ENCODE data around the gene CLCN7. TPM values are rescaled to one million over a fixed set of nuclear protein-coding genes. Genes with fewer than 3 reads are reported as not detected.

CLCN7 gene
- total and polyA plus RNA-seq, 9 of the 15 experiments (the other 6 are each of a cell fraction or from before 2014, with no cell fraction given): 0.06 to 126 (median 18.7) TPM

- TF ChIP-seq KLF10 (CRISPR knock-in tag; IDR thresholded peaks at IDR 0.05) (no peak), YBX1 (IDR thresholded peaks at IDR 0.05) (no peak), SIRT6 (IDR thresholded peaks at IDR 0.05; ENCODE audit: low read depth, low read length) (no peak)
Observed at GRCh38 chr16:1452530-1452929, 22.3 kb downstream of the CLCN7 start (continued).

DNA sequence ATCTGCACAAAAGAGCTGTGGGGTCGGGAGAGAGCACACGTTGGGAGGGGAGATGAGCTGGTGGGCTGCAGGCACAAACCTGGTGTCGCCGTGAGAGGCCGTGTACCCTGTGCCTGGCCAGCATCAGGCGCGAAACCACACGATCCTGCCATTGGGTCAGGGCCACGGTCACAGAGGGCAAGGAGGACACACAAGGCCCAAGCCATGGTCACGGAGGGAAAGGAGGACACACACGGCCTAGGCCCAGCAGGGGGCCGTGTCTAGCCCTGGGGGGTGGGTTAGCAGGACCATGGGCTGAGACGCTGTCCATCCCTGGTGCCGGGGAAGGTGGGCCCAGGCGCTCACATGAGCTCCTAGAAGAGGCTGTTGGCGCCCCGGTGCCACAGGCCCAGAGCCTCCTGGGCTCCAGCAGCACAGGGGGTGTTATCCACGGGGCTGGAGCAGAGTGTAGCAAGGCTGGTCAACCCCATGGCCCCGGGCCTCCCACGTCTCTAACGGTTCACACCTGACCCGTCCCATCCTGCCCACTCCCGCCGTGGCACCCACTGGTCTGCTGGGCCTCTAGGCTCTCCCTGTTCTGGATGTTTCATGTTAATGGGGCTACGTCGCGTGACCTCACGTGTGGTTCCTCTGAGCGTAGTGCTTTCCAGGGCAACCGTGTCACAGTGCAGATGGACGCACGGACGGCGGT is 23.0 kb downstream of the CLCN7 start:
- in situ Hi-C loops (cut with MboI): no loop called here
- no peak overlapping the region for H3K4me3 ChIP-seq
- peak overlapping the region in 1 of 2 experiments; percentile 17; a peak in 1 of 4 replicates for H3K9ac ChIP-seq (ENCODE audit: insufficient read depth in 1 of 2, low read depth in 2 of 2, low read length in 2 of 2)
- FAIRE-seq (no peak), ATAC-seq (no peak; the same call in 2 of the 3 replicates), DNase-seq (ENCODE audit: extremely low read depth in 1 of 4, low spot score in 3 of 4) (no peak)
- WGBS (ENCODE audit: insufficient coverage, low coverage, missing lambda C conversion rate): 92% methylated on average over 30 of the region's 34 CpGs
- no peak overlapping the region for H2AFZ ChIP-seq (ENCODE audit: low read depth, low read length)
- BruUV-seq (replicated peaks): no TSS peak
- CTCF ChIA-PET (ENCODE audit: low intra/inter-chr PET ratio): no interaction called here
- POLR2A ChIA-PET: interaction anchor here (0.5 kb wide), 1 partner anchor 21 kb away, joined by 3 read pairs; no protein-coding TSS in a partner anchor
- H3K79me2 ChIP-seq (ENCODE audit: control insufficient read depth, insufficient read depth, low read length): no peaks in the 10 kb centered on the region
- no peaks in the 10 kb centered on the region for H3K27me3 ChIP-seq (ENCODE audit: control insufficient read depth in 2 of 2, insufficient read depth in 2 of 2, low read length in 2 of 2)
- no peaks in the 10 kb centered on the region for H4K20me1 ChIP-seq (replicated peaks; ENCODE audit: control insufficient read depth, insufficient read depth, low read length)
- peaks cover 0 to 19% of the 10 kb centered on the region in 2 experiments; a peak in 2 of 5 replicates for H3K4me1 ChIP-seq (replicated peaks in 1 of 2; ENCODE audit: control insufficient read depth in 2 of 2, insufficient read depth in 2 of 2, low read length in 2 of 2)
- no peak overlapping the region for H3K27ac ChIP-seq (ENCODE audit: extremely low read depth, low read depth, low read length)
- peaks cover 2% of the 10 kb centered on the region for H3K9me1 ChIP-seq (ENCODE audit: control insufficient read depth, insufficient read depth, low read length)
- no peaks in the 10 kb centered on the region for H3K9me3 ChIP-seq (replicated peaks; ENCODE audit: control insufficient read depth, insufficient read depth, low read depth, low read length)
- H3K36me3 ChIP-seq (ENCODE audit: control insufficient read depth, insufficient read depth, low read length): peaks cover 83% of the 10 kb centered on the region; the same call in 2 of the 3 replicates
- H3K4me2 ChIP-seq (ENCODE audit: insufficient read depth, low read length): no peak overlapping the region
- intact Hi-C loops (cut with micrococcal nuclease): no loop called here
- TF ChIP-seq SMARCA4 (IDR thresholded peaks at IDR 0.05) (no peak), HNRNPLL (IDR thresholded peaks at IDR 0.05; ENCODE audit: low read depth, low read length, poor library complexity, severe bottlenecking) (no peak), RBFOX2 (IDR thresholded peaks at IDR 0.05; ENCODE audit: low read depth, low read length) (0 out of 2 replicates have a peak, but pooled peaks have one; percentile 12), CXXC5 (CRISPR knock-in tag; IDR thresholded peaks at IDR 0.05) (no peak), GATA2 (CRISPR knock-in tag; IDR thresholded peaks at IDR 0.05) (no peak), LARP7 (IDR thresholded peaks at IDR 0.05) (no peak), ZNF586 (CRISPR knock-in tag; conservative IDR thresholded peaks at IDR 0.05) (no peak), ZNF407 (IDR thresholded peaks at IDR 0.05; ENCODE audit: low read depth) (no peak)
- TF ChIP-seq, protein P1, sequence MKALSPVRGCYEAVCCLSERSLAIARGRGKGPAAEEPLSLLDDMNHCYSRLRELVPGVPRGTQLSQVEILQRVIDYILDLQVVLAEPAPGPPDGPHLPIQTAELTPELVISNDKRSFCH (CRISPR knock-in tag; IDR thresholded peaks at IDR 0.05): no peak
- TF ChIP-seq, protein P1 (tag; IDR thresholded peaks at IDR 0.05): no peak

All from K562 (cell line).